HepG2 (cell line): ENCODE results near the gene NR1H3. TPM values are rescaled to one million over a fixed set of nuclear protein-coding genes. Genes with fewer than 3 reads are reported as not detected.
A peak's percentile ranks its signal among the peaks of the same experiment; 100 is the strongest.

ENCODE experiments used
- BCL6 ChIP-seq: IDR thresholded peaks from 2 replicates; pipeline ENCODE4 v1.6.1; 2016; ENCODE audit warnings: missing genetic modification reagents, missing compliant biosample characterization
- CTCF ChIP-seq: sonication (generic); formaldehyde crosslinking; IDR thresholded peaks from 2 replicates; pipeline ENCODE4 v1.5.0; 2020; ENCODE audit warnings: mild to moderate bottlenecking, missing genetic modification reagents, moderate library complexity
- ETS1 ChIP-seq: sonication (generic); formaldehyde crosslinking; IDR thresholded peaks from 2 replicates; pipeline ENCODE4 v1.4.0; 2020; ENCODE audit warnings: missing genetic modification reagents
- GATA4 ChIP-seq: sonication (generic); IDR thresholded peaks from 2 replicates; pipeline ENCODE4 v1.6.1; 2016; ENCODE audit warnings: antibody characterized with exemption, low read depth, borderline replicate concordance
- KLF16 ChIP-seq, 2 experiments: sonication (generic) in 1 of 2; formaldehyde crosslinking in 1 of 2; IDR thresholded peaks; 2 replicates each; pipeline versions ENCODE4 v1.6.1 to v1.8.0; 2016 to 2023; ENCODE audit warnings: missing genetic modification reagents in 2 of 2, missing compliant biosample characterization in 1 of 2
- NFRKB ChIP-seq: fragments of 450-650 bp; IDR thresholded peaks from 2 replicates; pipeline ENCODE4 v1.6.1; 2017
- NRL ChIP-seq: sonication (generic); formaldehyde crosslinking; IDR thresholded peaks from 2 replicates; pipeline ENCODE4 v1.5.0; 2020; ENCODE audit warnings: missing genetic modification reagents, mild to moderate bottlenecking, moderate library complexity, borderline replicate concordance
- SP2 ChIP-seq: sonication (generic); formaldehyde crosslinking; IDR thresholded peaks from 2 replicates; pipeline ENCODE4 v1.5.1; 2020; ENCODE audit warnings: mild to moderate bottlenecking, missing genetic modification reagents
- ZBTB26 ChIP-seq: IDR thresholded peaks from 2 replicates; pipeline ENCODE4 v1.6.1; 2016; ENCODE audit warnings: missing compliant biosample characterization, missing genetic modification reagents, borderline replicate concordance
- ZFP41 ChIP-seq: sonication (generic); formaldehyde crosslinking; IDR thresholded peaks from 2 replicates; pipeline ENCODE4 v1.4.0; 2020; ENCODE audit warnings: mild to moderate bottlenecking, missing genetic modification reagents, borderline replicate concordance
- ZFX ChIP-seq: sonication (generic); formaldehyde crosslinking; IDR thresholded peaks from 2 replicates; pipeline ENCODE4 v1.4.0; 2020; ENCODE audit warnings: mild to moderate bottlenecking, low read depth, missing genetic modification reagents, moderate library complexity
- ZNF121 ChIP-seq: sonication (generic); formaldehyde crosslinking; IDR thresholded peaks from 2 replicates; pipeline ENCODE4 v1.5.0; 2020; ENCODE audit warnings: mild to moderate bottlenecking, missing genetic modification reagents
- ZNF234 ChIP-seq: sonication (generic); formaldehyde crosslinking; conservative IDR thresholded peaks from 2 replicates; pipeline ENCODE4 v1.5.1; 2020; ENCODE audit warnings: mild to moderate bottlenecking, missing genetic modification reagents
- ZNF326 ChIP-seq: sonication (generic); formaldehyde crosslinking; IDR thresholded peaks from 2 replicates; pipeline ENCODE4 v1.4.0; 2020; ENCODE audit warnings: missing genetic modification reagents, borderline replicate concordance
- ZNF644 ChIP-seq: IDR thresholded peaks from 2 replicates; pipeline ENCODE4 v1.6.1; 2016; ENCODE audit warnings: low read depth
- ZNF678 ChIP-seq: sonication (generic); formaldehyde crosslinking; IDR thresholded peaks from 2 replicates; pipeline ENCODE4 v1.4.0; 2020; ENCODE audit warnings: mild to moderate bottlenecking, missing genetic modification reagents
- polyA plus RNA-seq, 8 experiments: library from polyadenylated mRNA; depleted of rRNA in 3 of 8; stranded (reverse) in 7 of 8; unstranded in 1 of 8; fragments of >200 nt; fragmentation: Illumina TruSeq in 4 of 8; extraction: Trizol in 4 of 8; gene quantifications; 2 replicates each; pipeline versions ENCODE4 v1.2.1 to v1.2.3, GENCODE V29; 2011 to 2016; ENCODE audit warnings: low read depth in 4 of 8, missing spikeins in 1 of 8, mixed read lengths in 1 of 8; ENCODE audit not compliant: insufficient read depth in 1 of 8
- total RNA-seq, 5 experiments: library from RNA; depleted of rRNA; stranded (reverse); fragments of >200 nt; fragmentation: Illumina TruSeq; extraction: Trizol; gene quantifications; 2 replicates each; pipeline ENCODE4 v1.2.3, GENCODE V29; 2016; ENCODE audit warnings: low read depth in 1 of 5
- TF ChIP-seq, protein P1 (sequence below): IDR thresholded peaks from 2 replicates; pipeline ENCODE4 v1.6.1; 2016; ENCODE audit warnings: low read depth, missing genetic modification reagents, missing compliant biosample characterization

The NR1H3 gene
- total and polyA plus RNA-seq, 2 of the 13 experiments (the other 11 are each of a cell fraction or from before 2014, with no cell fraction given), result 41.8 to 102 TPM

DNA sequence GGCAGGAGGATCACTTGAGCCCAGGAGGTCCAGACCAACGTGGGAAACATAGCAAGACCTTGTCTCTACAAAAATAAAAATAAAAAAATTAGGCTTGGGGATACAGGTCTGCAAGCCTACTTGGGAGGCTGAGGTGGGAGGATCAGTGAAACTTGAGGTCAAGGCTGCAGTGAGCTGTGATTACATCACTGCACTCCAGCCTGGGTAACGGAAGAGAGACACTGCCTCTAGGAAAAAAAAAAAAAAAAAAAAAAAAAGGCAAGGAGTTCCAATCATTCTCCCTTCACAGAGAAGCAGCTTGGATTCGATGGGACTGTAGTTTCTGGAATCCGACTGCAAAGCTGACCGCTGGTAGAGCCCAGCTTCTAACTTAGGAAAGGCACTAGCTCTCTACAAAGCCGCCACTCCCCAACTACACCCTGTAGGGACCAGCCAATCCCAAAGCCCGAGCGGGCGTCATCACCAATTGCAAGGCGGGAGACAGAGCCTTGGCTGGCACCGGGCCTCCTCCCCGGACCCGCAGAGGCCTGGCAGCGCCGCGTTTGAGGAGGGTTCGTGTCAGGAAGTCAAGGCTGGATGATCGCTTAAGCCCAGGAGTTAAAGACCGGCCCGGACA lies 43.7 kb upstream of the NR1H3 start (continued):
- TF ChIP-seq KLF16 (CRISPR knock-in tag; IDR thresholded peaks at IDR 0.05) (peak in 1 of 2 experiments; percentile 6; a peak in 1 of 4 replicates), CTCF (CRISPR knock-in tag) (no peak), ZBTB26 (CRISPR knock-in tag) (no peak), SP2 (CRISPR knock-in tag) (peak; percentile 29), ZFX (CRISPR knock-in tag) (peak; percentile 83), NFRKB (no peak), BCL6 (peak; percentile 71), ZNF326 (CRISPR knock-in tag) (no peak), GATA4 (no peak), ZNF678 (CRISPR knock-in tag) (no peak), ZFP41 (no peak), ZNF234 (no peak), ZNF121 (CRISPR knock-in tag) (no peak), NRL (no peak), ETS1 (CRISPR knock-in tag) (no peak), ZNF644 (CRISPR knock-in tag) (no peak)
- TF ChIP-seq, protein P1, sequence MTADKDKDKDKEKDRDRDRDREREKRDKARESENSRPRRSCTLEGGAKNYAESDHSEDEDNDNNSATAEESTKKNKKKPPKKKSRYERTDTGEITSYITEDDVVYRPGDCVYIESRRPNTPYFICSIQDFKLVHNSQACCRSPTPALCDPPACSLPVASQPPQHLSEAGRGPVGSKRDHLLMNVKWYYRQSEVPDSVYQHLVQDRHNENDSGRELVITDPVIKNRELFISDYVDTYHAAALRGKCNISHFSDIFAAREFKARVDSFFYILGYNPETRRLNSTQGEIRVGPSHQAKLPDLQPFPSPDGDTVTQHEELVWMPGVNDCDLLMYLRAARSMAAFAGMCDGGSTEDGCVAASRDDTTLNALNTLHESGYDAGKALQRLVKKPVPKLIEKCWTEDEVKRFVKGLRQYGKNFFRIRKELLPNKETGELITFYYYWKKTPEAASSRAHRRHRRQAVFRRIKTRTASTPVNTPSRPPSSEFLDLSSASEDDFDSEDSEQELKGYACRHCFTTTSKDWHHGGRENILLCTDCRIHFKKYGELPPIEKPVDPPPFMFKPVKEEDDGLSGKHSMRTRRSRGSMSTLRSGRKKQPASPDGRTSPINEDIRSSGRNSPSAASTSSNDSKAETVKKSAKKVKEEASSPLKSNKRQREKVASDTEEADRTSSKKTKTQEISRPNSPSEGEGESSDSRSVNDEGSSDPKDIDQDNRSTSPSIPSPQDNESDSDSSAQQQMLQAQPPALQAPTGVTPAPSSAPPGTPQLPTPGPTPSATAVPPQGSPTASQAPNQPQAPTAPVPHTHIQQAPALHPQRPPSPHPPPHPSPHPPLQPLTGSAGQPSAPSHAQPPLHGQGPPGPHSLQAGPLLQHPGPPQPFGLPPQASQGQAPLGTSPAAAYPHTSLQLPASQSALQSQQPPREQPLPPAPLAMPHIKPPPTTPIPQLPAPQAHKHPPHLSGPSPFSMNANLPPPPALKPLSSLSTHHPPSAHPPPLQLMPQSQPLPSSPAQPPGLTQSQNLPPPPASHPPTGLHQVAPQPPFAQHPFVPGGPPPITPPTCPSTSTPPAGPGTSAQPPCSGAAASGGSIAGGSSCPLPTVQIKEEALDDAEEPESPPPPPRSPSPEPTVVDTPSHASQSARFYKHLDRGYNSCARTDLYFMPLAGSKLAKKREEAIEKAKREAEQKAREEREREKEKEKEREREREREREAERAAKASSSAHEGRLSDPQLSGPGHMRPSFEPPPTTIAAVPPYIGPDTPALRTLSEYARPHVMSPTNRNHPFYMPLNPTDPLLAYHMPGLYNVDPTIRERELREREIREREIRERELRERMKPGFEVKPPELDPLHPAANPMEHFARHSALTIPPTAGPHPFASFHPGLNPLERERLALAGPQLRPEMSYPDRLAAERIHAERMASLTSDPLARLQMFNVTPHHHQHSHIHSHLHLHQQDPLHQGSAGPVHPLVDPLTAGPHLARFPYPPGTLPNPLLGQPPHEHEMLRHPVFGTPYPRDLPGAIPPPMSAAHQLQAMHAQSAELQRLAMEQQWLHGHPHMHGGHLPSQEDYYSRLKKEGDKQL (CRISPR knock-in tag), result no peak
